Ureter (tissue), 1 donor: Measurements from ENCODE around the gene APBA2. TPM values are rescaled to one million over a fixed set of nuclear protein-coding genes. Genes with fewer than 3 reads are reported as not detected.
"Not testable (repeated sequence)": the region's sequence is repeated elsewhere in the genome, so short reads cannot be mapped to it uniquely, and the experiment has no call there.

Experiments
- DNase-seq: peaks from one replicate; pipeline ENCODE4 v3.0.0-alpha.2; 2020; ENCODE audit warnings: low spot score
- total RNA-seq: library from RNA; stranded (reverse); gene quantifications from one replicate; pipeline ENCODE4 v1.2.4, GENCODE V29; 2023
- donor health status: DM: yes; HTN: yes; CAD: no.

Gene APBA2
- 9.5 TPM for total RNA-seq

DNA sequence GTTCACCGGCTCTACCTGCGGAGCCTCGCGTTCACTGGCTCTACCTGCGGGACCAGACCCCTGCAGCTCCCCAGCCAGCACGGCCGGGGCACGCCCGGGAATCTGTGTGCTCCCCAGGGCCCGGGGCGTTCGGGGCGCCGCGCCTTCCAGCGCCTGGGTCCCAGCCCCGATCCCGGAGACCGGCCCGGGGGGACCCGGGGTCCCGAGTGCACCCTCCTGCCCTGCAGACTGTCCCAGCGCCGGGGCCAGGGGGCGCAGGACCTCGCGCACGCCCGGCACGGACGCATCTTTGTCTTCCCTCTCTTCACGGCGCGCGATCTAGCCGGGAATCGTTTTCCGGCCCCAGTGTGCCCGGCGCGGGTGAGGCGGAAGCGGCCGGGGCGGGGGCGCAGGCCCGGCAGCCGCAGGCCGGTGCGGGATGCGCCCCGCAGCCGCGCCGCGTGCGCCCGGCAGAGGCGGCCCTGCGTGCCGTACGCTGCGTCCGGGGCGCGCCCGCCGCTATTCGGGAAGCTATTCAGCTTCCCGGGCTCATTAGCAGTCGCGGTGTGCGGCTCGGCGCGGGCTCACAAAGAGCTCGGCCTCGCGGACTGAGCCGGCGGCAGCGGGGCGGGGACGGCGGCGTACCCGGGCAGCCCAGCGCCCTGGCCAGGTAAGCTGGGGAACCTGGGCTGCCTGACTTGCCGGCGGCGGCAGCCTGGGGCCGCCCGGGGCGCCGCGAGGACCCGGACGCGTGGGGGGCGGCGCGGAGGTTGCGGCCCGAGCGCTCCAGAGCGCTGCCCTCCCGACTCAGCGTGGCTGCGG lies at the start of gene APBA2:
TSS of gene APBA2 (plus strand) at position 345 of the 801 bp plus-strand sequence. CDS start 167,911 bp downstream, outside the sequence.
- DNase-seq, result no peak

DNA sequence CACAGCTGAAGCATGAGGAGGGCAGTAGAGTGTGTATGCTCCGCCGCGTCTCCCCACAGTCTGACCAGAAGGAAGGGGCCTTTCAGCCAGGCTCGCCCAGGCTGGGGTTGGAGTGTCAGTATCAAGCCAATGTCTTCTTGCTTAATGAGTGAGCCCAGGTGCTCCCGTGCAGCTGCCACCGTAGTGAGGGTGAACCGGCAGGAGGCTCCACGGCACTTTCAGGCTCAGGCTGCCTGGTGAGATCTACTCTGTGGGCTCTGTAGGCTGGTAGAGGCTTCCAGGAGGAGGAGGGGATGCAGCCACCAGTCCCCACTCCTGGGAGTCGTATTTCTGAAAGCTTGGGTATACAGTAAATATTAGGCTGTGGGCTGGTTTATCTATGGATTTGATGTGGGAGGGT lies 45.5 kb upstream of the APBA2 start:
- DNase-seq, result not testable (repeated sequence)

DNA sequence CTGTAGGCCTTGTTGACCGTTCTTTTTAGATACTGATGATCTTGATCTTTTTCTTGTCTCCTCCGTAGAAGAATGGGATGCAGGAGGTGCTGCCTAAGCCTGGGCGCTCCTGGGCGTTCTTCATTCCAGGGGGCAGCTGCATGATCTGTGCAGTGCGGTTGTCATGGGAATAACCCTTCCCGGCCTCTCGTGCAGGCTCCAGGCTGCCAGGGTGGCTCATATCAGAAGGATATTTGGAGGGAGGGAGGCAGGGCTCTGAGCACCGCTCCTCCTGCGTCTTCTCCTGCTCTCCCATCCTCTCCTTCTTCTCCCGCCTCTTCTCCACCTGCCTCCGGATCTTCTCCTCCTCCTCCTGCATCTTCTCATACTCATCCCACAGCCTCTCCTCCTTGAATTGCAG lies 43.6 kb upstream of the APBA2 start:
- DNase-seq, result not testable (repeated sequence)

DNA sequence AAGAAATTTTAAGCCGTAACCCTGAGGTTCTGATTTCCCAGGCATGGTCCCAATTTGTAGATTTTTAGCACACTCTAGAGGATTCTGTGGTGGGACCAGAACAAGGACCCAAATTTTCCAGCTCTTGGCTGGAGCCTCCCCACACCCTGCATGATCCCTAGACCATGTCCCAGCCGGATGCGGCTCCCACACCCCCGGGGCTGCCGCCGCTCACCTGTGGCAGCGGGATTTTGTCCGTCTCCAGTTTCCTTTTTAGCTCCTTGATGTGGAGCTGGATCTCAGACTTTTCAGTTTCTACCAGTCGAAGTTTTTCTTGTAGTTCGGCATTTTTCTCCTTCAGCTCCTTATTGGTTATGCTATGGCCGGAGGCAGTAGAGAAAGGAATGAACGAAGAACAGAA lies 42.3 kb upstream of the APBA2 start:
- DNase-seq, result not testable (repeated sequence)

DNA sequence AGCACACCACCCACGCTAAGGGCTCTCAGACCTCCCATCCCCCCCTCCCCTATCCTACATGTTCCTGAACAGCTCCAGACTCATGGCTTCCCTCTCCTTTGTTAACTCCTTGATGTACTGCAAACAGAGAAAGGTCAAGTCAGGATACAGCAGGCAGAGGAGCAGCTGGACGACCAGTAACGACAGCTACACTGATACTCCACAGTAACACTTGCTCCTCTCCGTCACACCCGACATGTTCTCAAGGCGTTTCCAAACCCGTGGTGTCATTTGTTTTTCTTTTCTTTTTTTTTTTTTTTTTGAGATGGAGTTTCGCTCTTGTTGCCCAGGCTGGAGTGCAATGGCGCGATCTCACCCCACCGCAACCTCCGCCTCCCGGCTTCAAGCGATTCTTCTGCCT lies 41.6 kb upstream of the APBA2 start:
- not testable (repeated sequence) for DNase-seq

DNA sequence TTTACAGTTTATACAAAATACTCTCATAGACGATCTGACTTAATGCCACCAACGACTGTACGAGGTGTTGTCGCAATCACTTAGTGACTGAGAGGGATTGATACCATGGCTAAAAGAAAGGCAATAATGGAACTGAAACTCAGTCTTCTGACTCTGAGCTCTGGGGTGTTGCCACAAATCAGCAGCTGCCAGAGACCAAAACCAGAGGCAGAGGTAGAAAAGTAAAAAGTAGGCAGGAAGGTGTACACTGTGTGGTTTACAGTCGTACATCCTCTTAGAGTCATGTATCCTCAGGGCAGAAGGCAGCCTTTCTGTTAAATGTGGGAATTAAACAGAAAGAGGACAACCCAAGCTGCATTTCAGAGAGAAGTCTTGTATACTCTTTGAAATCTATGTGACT lies 38.5 kb upstream of the APBA2 start:
- DNase-seq, result not testable (repeated sequence)

DNA sequence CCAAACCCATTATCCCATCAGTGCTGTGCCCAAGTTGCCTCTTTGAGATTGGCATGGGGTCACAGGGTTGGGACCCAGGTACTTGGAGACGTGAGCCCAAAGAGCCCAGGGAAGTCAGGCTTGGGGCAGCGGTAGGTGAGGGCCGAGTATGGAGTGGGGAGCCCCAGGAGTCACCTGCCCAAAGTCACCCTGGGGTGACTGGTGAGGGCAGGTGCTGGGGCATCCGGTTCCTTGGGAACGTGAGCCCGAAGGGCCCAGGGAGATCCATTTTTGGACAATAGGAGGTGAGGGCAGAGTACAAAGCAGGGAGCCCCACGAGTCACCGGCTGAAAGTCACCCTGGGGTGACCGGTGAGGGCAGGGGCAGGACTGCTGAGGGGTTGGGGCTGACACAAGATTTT lies 37.8 kb upstream of the APBA2 start:
- DNase-seq, result not testable (repeated sequence)

DNA sequence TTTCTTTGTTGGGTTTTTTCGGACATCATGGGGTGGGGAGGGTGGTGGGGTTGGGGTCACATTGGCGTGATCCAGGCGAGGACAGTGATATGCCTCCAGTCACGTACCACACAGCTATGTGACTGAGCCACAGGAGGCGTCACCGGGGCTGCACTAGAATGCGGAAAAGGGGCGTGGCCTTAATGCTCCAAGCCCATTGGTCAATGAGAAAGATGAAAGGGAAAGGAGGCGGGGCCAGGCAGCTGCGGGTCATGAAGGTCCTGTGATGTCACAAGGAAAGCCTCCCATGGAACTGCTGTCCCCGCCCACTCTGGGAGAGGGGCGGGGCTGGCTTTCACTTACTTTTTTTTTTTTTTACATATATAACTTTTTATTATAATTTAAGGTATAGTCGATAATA lies 37.3 kb upstream of the APBA2 start, which contains the start of gene GOLGA6L7:
TSS of gene GOLGA6L7 (minus strand) at position 124 of the 400 bp plus-strand sequence. CDS start at position 29, 95 bp downstream.
- not testable (repeated sequence) for DNase-seq

DNA sequence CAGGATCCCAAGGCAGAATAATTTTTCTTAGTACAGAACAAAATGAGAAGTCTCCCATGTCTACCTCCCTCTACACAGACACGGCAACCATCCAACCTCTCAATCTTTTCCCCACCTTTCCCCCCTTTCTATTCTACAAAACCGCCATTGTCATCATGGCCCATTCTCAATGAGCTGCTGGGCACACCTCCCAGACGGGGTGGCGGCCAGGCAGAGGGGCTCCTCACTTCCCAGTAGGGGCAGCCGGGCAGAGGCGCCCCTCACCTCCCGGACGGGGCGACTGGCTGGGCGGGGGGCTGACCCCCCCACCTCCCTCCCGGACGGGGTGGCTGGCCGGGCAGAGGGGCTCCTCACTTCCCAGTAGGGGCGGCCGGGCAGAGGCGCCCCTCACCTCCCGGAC lies 36.5 kb upstream of the APBA2 start:
- not testable (repeated sequence) for DNase-seq

DNA sequence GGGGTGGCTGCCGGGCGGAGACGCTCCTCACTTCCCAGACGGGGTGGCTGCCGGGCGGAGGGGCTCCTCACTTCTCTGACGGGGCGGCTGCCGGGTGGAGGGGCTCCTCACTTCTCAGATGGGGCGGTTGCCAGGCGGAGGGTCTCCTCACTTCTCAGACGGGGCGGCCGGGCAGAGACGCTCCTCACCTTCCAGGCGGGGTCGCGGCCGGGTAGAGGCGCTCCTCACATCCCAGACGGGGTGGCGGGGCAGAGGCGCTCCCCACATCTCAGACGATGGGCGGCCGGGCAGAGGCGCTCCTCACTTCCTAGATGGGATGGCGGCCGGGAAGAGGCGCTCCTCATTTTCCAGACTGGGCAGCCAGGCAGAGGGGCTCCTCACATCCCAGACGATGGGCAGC lies 36.0 kb upstream of the APBA2 start:
- DNase-seq, result not testable (repeated sequence)

DNA sequence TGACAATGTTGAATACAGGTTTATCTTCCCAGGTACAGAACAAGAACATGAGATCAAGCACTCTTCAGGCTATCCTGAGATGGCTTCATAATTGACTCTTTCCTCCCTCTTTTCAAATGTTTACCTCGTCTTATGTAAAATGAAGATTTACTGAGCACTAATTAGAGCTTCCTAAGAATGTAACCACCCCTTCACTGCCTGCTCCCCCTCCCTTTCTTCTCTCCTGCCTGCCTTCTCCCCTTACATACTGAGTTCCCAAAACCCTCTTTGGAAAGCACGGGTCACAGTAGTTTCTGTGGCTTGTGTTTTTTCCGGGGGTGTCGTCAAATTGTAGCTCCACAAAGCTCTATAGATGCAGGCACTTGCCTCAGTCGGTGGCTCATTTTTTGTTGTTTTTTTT lies 32.1 kb upstream of the APBA2 start:
- DNase-seq, result not testable (repeated sequence)

DNA sequence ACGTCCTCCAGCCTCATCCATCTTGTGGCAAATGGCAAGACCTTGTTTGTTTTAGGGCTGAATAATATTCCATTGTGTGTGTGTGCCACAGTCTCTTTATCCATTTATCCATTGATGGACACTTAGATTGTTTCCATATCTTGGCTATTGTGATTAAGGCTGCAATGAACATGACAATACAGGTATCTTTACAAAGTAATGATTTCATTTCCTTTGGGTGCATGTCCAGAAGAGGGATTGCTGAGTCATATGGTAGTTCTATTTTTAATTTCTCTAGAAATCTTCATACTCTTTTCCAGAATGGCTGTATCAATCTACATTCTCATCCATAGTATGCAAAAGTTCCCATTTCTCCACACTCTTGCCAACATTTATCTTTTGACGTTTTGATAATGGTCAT lies 31.2 kb upstream of the APBA2 start:
- DNase-seq, result not testable (repeated sequence)

DNA sequence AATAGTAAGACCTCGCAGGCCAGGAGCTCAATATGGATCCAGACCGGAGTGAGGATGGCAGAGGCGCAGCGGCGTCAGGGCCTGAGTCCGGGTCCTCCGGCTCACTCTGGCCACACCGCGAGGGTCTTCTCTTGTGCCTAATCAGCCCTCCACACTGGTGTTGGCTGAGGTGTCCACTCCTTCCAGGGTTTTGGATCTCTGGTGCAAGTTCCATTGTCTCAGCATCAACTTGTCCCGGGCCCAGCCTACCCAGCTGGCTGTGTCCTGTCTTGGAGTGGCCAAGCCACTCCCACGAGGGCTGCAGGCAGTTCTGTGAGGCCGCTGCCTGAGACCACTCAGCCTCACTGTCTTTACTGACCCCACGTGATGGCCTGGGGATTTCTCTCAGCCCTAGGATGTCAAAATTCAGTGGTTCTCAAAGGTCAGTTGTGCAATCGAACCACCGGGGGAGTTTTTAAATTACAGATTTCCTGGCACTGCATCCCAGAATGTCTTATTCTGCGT lies 24.7 kb upstream of the APBA2 start:
- DNase-seq, result no peak

DNA sequence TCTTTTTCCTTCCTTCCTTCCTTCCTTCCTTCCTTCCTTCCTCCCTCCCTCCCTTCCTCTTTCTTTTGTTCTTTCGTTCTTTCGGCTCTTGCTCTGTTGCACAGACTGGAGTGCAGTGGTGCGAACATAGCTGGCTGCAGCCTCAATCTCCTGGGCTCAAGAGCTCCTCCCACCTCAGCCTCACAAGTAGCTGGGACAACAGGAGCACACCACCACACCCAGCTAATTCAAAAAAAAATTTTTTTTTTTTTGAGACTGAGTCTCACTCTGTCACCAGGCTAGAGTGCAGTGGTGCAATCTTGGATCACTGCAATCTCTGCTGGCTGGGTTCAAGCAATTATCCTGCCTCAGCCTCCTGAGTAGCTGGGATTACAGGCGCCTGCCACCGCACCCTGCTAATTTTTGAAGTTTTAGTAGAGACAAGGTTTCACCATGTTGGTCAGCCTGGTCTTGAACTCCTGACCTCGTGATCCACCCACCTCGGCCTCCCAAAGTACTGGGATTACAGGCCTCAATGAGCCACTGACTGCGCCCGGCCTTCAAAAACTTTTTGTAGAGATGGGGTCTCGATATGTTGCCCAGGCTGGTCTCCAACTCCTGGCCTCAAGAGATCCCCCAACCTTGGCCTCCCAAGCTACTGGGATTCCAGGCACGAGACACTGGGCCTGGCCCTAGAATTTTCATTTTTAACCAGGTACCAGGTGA lies 24.0 kb upstream of the APBA2 start:
- DNase-seq, result not testable (repeated sequence)

DNA sequence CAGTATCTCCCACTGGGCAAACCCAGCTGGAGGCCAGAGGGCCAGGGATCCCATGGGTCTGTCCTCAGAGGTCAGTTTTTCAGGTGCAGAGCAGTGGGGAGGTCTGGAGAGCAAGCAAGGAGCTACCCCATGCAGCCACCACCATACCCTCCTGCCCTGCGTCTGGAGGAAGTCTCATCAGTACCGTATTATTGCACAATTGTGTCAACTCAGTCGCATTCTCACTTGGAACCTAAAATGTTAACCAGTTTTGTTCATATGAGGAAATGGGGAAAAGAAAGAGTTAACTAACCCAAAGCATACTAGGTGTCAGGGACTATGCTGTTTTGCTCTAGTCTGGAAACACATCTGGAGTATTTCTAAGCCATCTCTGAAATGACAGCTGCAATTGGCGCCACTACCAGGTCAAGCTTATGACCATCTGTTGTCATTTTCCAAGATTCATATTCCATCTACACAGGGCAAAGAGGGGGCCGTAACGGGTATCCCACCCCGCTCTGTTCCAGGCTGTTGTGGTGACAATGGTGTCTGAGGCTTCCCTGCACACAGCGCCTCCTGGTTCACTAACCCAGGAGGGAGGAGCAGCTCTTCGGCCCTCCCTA lies 16.9 kb upstream of the APBA2 start:
- no peak for DNase-seq

DNA sequence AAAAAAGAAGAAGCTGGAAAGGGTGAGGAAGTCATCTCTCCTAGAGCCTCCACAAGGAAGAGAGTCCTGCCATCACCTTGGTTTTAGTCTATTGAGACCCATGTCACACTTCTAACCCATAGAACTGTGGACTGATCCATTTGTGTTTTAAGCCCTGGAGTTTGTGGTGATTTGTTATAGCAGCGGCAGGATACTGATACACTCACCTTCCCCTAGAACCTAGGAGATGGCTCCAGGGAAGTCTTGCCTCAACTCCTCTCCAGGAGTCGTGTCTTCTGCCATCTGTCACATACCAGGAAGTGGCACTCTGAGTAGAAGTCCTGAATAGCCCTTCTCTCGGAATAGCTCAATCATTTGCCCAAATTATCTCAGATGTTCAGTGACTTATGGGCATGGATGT lies 14.6 kb upstream of the APBA2 start:
- no peak for DNase-seq

DNA sequence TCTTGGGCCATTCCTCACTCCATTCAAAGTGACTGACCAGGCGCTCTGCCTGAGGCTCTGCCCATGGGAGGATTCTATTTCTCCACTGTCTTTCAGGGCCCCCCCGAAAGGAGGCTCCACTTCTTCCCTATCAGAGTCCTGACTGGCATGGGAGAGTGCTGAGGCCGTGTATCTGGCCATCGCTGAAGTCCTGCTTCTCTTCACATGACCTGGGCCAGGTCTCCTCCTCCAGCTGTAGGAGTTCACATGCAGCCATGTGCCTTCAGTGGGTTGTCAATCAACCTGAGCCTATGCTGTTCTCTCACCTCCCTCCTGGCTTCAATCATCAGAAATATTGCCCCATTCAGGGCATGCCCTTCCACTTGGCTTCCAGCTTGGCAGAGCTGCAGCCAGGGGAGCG lies 12.8 kb upstream of the APBA2 start:
- DNase-seq, result no peak

DNA sequence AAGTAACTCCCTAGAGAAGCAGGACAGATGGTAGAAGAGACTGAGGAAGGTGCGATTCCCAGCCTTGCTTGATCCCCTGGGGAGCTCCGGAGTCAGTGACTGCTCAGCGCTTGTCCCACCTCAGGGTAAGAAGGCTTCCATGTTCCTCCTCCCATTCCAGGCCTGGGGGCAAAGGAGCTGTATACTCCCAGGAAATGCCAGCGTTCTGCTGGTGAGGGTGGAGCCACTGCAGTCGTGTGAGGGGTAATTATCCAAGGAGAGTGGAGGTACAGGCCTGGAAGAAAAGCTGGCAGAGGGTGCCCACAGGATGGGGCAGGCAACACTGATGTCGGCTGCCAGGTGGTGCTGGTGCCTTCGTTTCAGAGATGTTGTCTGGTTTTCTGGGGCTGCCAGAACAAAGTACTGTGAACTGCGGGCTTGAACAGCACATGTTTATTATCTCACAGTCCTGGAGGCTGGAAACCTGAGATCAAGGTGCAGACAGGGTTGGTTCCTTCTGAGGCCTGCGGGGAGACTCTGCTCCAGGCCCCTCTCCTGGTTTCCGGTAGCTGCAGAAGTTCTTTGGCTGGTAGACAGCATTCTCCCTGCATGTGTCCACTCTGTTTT lies 12.1 kb upstream of the APBA2 start:
- no peak for DNase-seq

DNA sequence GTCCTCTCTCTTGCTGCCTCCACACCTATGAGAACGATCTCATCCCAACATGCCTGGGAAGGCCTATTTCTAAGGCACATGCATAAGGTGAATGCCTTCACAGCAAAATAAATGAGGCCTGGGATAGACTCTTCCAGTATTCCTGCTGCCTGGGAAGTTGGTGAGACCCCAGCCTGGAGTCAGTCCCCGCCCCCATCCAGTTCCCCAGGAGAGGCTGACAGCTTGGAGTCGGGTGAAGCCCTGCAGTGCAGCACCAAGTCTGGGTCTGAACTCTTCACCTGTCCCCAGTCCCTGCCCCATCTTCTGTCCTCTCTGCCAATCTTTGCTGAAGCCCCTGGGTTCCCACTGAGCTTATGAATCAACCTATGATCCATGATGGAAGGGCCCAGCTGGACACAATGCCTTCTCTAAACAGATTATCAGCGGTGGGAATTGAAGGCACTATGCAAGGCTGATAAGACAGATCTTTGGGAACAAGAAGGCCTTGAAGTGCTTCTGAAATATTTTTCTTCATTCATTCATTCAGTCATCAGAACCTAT lies 10.2 kb upstream of the APBA2 start:
- DNase-seq, result no peak

DNA sequence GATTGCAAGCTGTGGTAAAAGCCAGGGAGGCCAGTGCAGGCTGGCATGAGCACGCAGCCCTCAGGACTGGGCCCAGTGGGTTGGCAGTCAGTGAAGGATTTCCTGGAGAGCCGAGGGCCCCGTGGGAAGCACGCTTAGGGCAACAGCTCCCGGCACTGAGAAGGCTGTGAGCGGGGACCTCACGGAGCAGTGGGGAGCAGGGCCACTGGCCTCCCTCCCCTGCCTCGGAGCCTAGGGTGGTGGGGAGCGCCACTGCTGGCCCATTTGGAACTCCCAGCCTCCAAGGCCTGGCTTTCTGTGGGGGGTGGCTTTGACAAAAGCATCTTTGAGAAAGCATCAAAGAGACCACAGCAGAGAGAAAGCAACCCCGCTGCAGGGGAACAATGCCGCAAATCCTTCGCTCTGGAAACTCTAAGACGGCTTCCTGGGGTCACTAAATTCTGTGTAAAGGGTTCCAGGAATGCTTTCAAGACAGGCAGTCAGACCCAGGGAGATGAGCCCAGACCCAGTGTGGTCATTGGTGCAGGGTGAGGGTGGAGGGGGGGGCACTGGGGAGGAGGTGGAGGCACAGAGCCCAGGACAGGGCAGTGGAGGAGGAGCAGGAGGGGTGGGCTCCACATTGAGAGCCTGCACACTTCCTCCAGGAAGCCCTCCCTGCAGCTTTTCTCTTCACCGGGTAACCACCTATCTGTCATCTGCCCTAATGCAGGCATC lies 9.5 kb upstream of the APBA2 start:
- DNase-seq, result no peak

DNA sequence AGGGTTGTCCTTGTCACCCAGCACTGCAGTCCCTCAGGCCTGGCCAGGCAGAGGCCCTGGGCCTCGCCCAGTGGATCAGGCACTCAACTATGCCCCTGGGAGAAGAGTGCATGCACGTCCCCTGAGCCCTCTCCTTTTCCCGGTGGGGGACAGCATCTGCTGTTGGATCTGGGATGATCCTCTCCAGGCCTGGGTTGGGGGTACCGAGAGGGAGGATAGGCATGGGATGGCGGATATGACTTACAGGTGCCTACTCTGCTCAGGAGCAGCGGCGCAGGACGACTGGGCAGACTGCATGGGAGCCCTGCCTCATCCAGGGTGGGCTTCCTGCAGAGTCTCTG lies 9.0 kb upstream of the APBA2 start:
- no peak for DNase-seq
